Measurements from ENCODE around the gene PDE5A.

PDE5A gene

DNA sequence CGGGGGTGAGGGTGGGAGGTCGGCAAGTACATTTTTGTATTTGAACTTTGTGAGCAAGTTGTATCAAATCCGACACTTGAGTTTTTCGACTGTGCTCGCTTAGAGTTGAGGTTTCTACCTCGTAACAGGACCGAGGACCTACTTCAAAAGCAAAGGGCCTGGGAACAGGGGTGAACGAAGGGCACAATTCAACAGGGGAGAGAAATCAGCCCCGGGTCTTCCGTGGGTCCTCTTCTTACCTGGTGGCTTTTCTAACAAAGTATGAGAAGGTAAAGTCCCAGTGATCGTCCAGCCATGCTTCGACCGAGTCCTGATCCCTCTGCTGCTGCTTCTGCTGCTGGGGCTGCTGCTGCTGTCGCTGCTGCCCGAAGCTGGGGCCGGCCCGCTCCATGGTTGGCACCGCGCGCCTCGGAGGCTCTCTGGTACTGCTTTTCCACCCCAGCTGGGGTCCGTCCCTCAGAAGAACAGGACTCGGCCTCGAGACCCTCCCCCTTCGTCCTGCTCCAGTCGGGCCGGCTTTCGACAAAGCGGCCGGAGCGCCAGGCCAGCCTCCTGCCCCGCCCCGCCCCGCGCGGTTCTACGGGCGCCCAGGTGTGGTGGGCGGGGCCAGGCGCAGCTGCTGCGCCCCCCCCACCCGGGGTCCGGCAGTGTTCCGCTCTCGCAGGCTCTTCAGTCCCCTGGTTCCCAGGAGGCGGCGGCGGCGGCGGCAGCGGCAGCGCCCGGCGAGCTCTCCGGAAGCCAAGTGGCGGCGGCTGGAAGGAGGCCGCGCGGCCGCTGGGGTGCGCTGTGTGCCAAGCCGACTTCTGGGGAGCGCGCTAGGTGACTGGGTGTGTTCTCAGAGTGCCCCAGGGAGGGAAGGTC is at the start of gene PDE5A:
TSS of gene PDE5A (minus strand) at position 524 of the 861 bp plus-strand sequence. CDS start at position 391, 133 bp downstream.
- peak; percentile 58 for DNase-seq (ENCODE audit: low read depth)
- peak within 1 kb of the TSS; percentile 72 for H3K4me3 ChIP-seq (ENCODE audit: control insufficient read depth, low read depth, low read length)
- TF ChIP-seq, protein P1, sequence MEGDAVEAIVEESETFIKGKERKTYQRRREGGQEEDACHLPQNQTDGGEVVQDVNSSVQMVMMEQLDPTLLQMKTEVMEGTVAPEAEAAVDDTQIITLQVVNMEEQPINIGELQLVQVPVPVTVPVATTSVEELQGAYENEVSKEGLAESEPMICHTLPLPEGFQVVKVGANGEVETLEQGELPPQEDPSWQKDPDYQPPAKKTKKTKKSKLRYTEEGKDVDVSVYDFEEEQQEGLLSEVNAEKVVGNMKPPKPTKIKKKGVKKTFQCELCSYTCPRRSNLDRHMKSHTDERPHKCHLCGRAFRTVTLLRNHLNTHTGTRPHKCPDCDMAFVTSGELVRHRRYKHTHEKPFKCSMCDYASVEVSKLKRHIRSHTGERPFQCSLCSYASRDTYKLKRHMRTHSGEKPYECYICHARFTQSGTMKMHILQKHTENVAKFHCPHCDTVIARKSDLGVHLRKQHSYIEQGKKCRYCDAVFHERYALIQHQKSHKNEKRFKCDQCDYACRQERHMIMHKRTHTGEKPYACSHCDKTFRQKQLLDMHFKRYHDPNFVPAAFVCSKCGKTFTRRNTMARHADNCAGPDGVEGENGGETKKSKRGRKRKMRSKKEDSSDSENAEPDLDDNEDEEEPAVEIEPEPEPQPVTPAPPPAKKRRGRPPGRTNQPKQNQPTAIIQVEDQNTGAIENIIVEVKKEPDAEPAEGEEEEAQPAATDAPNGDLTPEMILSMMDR (conservative IDR thresholded peaks at IDR 0.05; ENCODE audit: control insufficient read depth, insufficient read depth, low read depth, low read length): peak; percentile 46

DNA sequence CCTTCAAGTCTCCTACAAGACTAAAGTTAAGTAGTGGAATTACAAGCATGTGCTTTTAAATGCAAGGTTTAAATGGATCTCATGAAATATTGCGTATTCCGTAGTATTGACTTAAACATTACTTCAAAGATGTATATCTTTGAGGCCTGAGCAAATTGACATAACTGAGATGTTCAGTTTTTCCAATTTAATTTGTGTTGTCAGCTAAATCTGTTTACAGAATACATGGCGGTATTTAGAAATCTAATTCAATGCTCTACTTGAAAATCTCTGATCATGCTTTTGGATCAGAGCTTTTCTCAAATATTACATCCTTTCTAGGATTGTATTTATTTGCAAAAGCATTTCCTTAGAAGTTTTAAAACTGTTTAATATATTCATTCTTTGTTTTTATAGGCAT is 47.5 kb upstream of the PDE5A start:
- TF ChIP-seq, protein P1 (conservative IDR thresholded peaks at IDR 0.05; ENCODE audit: control insufficient read depth, insufficient read depth, low read depth, low read length): no peak
- no peak for DNase-seq (ENCODE audit: low read depth)
- H3K4me3 ChIP-seq (ENCODE audit: control insufficient read depth, low read depth, low read length): no peak overlapping the region

DNA sequence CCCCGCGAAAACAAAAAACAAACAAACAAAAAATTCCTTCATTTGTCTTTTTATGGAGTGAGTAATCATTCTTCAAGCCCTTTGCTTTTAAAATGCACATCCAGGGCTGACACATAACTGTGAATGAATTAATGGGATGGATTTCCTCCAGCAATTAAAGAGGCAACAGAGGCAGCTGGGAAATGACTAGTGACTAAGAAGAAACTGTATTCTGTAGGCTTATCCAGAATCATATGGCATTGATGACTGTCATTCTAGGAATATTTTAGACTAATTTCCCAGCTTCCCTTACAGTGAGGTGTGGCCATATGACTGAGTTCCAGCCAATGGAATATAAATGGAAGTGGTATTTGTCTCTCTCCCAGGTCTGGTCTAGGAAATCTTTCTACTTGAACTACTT is 46.8 kb upstream of the PDE5A start:
- no peak for DNase-seq (ENCODE audit: low read depth)
- TF ChIP-seq, protein P1 (conservative IDR thresholded peaks at IDR 0.05; ENCODE audit: control insufficient read depth, insufficient read depth, low read depth, low read length): no peak
- no peak overlapping the region for H3K4me3 ChIP-seq (ENCODE audit: control insufficient read depth, low read depth, low read length)

DNA sequence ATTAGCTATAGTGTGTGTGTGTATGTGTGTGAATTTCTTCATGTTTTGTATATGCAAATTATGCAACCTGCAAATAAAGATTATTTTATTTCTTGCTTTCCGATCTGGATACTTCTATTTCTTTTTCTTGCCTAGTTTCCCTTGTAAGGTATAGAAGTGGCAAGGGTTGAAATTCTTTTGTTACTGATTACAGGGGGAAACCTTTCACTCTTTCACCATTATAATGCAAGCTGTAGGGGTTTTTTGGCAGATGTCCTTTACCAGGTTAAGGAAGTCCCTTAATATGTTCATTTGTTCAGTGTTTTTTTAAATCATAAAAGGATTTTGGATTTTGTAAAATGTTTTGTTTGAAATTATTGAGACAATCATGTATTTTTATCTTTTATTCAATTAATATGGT is 44.3 kb upstream of the PDE5A start:
- no peak for DNase-seq (ENCODE audit: low read depth)
- H3K4me3 ChIP-seq (ENCODE audit: control insufficient read depth, low read depth, low read length): no peak overlapping the region
- TF ChIP-seq, protein P1 (conservative IDR thresholded peaks at IDR 0.05; ENCODE audit: control insufficient read depth, insufficient read depth, low read depth, low read length): no peak

DNA sequence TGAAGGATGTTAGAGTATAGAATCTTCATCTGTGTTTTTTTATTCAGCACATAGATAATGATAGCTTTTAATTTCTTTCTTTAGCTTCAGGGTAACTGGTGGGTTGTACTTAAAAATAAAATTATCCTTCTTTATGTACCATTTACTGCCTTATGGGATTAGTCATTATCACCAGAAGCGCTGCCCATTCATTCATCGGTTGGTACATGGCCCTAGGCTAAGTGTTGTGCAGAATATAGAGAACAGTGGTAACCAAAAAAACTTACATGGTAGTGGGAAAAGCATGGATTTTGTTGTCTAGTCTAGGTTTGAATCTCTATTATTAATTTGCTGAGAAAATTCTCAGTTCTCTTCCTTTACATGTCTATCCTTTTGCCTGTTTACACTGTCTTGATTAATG is 43.5 kb upstream of the PDE5A start:
- TF ChIP-seq, protein P1 (conservative IDR thresholded peaks at IDR 0.05; ENCODE audit: control insufficient read depth, insufficient read depth, low read depth, low read length): no peak
- no peak for DNase-seq (ENCODE audit: low read depth)

DNA sequence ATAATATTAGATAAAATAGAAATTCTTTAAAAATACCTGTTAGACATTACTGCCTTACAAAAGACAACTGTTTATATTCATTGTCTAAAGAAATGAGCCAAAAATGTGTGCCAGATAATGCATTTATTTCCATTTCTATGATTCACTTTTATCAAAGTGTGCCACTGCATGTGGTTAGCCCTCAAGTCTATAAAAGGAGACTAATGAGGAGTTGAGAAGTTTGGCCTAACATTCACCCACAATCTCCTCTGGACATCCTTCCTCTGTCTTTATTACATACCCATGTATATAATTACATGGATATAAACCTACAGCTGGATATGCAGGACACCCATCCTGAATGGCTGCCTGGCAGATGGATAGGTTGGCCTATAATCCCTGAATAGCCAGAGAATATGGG is 42.6 kb upstream of the PDE5A start:
- H3K4me3 ChIP-seq (ENCODE audit: control insufficient read depth, low read depth, low read length): no peak overlapping the region
- DNase-seq (ENCODE audit: low read depth): no peak
- TF ChIP-seq, protein P1 (conservative IDR thresholded peaks at IDR 0.05; ENCODE audit: control insufficient read depth, insufficient read depth, low read depth, low read length): no peak

More for the DNA sequence above, 43.5 kb upstream of the PDE5A start:
- H3K4me3 ChIP-seq (ENCODE audit: control insufficient read depth, low read depth, low read length): no peak overlapping the region
